HCT116 (cell line): ENCODE results near the gene GALNT11.

Source experiments
- CTCF ChIP-seq, 3 experiments: fragments of 200-600 bp in 1 of 3; sonication (generic) in 1 of 3; IDR thresholded peaks in 2 of 3; conservative IDR thresholded peaks in 1 of 3; 2 replicates each; pipeline ENCODE4 v1.5.1; 2012 to 2017; ENCODE audit warnings: low read depth in 2 of 3, low read length in 2 of 3, antibody characterized with exemption in 1 of 3, borderline replicate concordance in 1 of 3, control low read depth in 1 of 3, mild to moderate bottlenecking in 1 of 3, mixed read lengths in 1 of 3, mixed run types in 1 of 3, moderate library complexity in 1 of 3; ENCODE audit not compliant: insufficient read depth in 1 of 3
- EZH2 ChIP-seq: fragments of 200-600 bp; sonication (generic); IDR thresholded peaks from 2 replicates; pipeline ENCODE4 v1.6.1; 2017; ENCODE audit warnings: antibody characterized with exemption, mixed run types
- POLR2A ChIP-seq: IDR thresholded peaks from 2 replicates; pipeline ENCODE4 v1.7.0; 2011; ENCODE audit warnings: borderline replicate concordance; ENCODE audit not compliant: insufficient read depth, insufficient read length; ENCODE audit errors: extremely low read depth
- SIN3A ChIP-seq: IDR thresholded peaks from 2 replicates; pipeline ENCODE4 v1.6.1; 2012; ENCODE audit warnings: low read depth
- TCF7L2 ChIP-seq: IDR thresholded peaks from 2 replicates; pipeline ENCODE4 v1.7.0; 2011; ENCODE audit warnings: borderline replicate concordance, inconsistent platforms; ENCODE audit not compliant: insufficient read depth, insufficient read length; ENCODE audit errors: extremely low read depth

GRCh38 chr7:152054367-152055230, 29.1 kb downstream of the GALNT11 start:
- no peak for TF ChIP-seq EZH2
- no peak for TF ChIP-seq POLR2A
- no peak for TF ChIP-seq SIN3A
- no peak for TF ChIP-seq CTCF (IDR thresholded peaks at IDR 0.05 in 2 of 3, conservative IDR thresholded peaks at IDR 0.05 in 1 of 3; ENCODE audit: borderline replicate concordance in 1 of 3, insufficient read depth in 1 of 3, low read depth in 2 of 3, low read length in 2 of 3)
- TF ChIP-seq TCF7L2, result no peak
